Measurements from ENCODE around the gene ALX3. TPM values are rescaled to one million over a fixed set of nuclear protein-coding genes. Genes with fewer than 3 reads are reported as not detected.

ALX3 gene
- polyA plus RNA-seq, 3 donors = not detected

DNA sequence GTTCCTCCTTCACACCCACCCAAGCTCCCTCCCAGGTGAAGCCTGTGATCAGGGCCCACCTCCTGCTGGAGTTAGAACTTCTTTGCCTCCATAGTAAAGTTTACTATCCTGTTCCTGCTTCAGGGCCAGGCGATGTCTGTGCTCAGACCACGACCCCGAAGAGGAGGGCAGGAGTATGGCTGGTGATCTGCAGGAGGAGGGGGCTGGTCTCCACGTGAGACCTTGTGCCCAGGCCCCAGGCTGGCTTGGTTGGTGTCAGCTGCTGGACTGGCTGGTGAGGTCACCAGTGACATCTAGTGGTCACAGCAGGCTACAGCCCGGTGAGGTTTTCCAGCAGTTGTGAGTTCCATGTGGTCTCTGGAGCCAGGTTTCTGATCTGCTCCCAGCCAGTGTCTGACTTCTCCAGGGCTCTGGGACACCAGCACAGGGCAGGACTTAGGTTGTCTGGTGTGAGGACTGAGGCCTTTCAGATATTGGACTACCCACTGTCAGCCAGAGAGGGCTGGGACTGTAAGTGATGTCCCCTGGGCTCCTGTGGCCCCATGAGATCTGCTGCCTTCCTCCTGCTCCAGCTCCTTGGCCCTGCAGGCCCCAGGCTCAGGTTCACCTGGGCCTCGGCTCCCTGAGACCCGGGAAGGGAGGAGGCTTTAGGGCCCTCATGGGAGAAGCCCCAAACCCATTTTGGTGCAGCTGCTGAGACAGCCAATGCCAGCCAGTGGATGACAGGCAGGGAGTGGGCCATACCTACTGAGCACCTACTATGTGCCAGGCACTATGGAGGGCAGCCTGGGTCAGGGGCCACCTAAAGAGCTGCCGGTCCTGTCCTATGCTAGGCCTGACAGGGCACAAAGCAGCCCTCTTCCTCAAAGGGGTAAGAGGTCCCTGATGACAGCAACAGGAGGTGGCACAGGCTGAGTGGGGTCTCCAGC lies 35.8 kb upstream of the ALX3 start:
- no peak overlapping the region for H3K4me2 ChIP-seq (replicated peaks; ENCODE audit: extremely low read depth, low read length, poor library complexity, severe bottlenecking)
- TF ChIP-seq, protein P1, sequence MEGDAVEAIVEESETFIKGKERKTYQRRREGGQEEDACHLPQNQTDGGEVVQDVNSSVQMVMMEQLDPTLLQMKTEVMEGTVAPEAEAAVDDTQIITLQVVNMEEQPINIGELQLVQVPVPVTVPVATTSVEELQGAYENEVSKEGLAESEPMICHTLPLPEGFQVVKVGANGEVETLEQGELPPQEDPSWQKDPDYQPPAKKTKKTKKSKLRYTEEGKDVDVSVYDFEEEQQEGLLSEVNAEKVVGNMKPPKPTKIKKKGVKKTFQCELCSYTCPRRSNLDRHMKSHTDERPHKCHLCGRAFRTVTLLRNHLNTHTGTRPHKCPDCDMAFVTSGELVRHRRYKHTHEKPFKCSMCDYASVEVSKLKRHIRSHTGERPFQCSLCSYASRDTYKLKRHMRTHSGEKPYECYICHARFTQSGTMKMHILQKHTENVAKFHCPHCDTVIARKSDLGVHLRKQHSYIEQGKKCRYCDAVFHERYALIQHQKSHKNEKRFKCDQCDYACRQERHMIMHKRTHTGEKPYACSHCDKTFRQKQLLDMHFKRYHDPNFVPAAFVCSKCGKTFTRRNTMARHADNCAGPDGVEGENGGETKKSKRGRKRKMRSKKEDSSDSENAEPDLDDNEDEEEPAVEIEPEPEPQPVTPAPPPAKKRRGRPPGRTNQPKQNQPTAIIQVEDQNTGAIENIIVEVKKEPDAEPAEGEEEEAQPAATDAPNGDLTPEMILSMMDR (IDR thresholded peaks at IDR 0.05) = peak; percentile 89
- Mint-ChIP-seq H3K36me3 (no peaks in the 10 kb centered on the region), H3K27ac (no peak overlapping the region), H3K9me3 (no peaks in the 10 kb centered on the region), H3K4me3 (no peak overlapping the region), H3K27me3 (ENCODE audit: low read depth in 3 of 3) (peaks cover 8 to 25% (median 11%) of the 10 kb centered on the region in 3 donors), H3K4me1 (peaks cover 19% of the 10 kb centered on the region)
- no peak overlapping the region for H3K9ac ChIP-seq (ENCODE audit: insufficient read depth, low read length, poor library complexity, severe bottlenecking)
- 36% methylated on average over 8 of the region's 8 CpGs for WGBS (ENCODE audit: insufficient coverage)
- no peaks in the 10 kb centered on the region for H3K9me3 ChIP-seq (replicated peaks in 1 of 2; ENCODE audit: control insufficient read depth in 1 of 2, insufficient read depth in 1 of 2, low read length in 2 of 2)
- H3K36me3 ChIP-seq (replicated peaks in 1 of 2; ENCODE audit: control insufficient read depth in 1 of 2, insufficient read depth in 2 of 2, low read length in 2 of 2) = no peaks in the 10 kb centered on the region
- H2AFZ ChIP-seq (ENCODE audit: insufficient read depth, low read depth, low read length, poor library complexity, severe bottlenecking) = no peak overlapping the region
- no peaks in the 10 kb centered on the region for H3K27me3 ChIP-seq (ENCODE audit: control insufficient read depth in 2 of 2, insufficient read depth in 2 of 2, low read length in 2 of 2)
- H3K27ac ChIP-seq (ENCODE audit: low read depth in 1 of 2, low read length in 2 of 2) = no peak overlapping the region
- intact Hi-C loops (cut with micrococcal nuclease) = loop anchor here (1.0 to 5.0 kb wide), 2 partner anchors 49 to 52 kb away; no protein-coding TSS in a partner anchor
- no peaks in the 10 kb centered on the region for H3K79me2 ChIP-seq (ENCODE audit: insufficient read depth, low read length)
- H4K20me1 ChIP-seq (ENCODE audit: insufficient read depth, low read length) = no peaks in the 10 kb centered on the region
- H3K4me3 ChIP-seq (replicated peaks in 1 of 3; ENCODE audit: low read depth in 2 of 3, low read length in 3 of 3) = no peak overlapping the region
- DNase-seq = peak; percentile 43 to 63 (median 53)
- peaks cover 16 to 17% of the 10 kb centered on the region in 2 donors for H3K4me1 ChIP-seq (ENCODE audit: control insufficient read depth in 1 of 2, insufficient read depth in 2 of 2, low read length in 2 of 2)

DNA sequence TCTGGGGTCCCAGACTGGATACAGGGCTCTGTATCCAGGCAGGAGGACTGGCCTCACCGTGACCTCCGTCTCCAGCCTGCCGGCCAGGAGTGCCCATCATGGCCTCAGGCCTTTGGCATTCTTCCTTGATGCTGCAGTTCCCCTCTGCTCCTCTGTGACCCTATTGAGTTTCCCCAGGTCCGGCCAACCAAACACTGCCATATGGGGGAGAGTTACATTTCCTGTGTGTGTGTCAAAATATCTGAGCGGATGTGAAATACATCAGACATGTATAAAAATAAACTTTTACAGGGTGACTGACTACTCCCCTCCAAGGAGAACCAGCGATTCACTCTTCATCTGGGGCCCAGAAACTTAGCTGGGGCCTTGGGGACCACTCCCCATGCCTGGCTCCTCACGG lies 31.6 kb upstream of the ALX3 start:
- TF ChIP-seq, protein P1 (IDR thresholded peaks at IDR 0.05) = no peak
- H3K27me3 Mint-ChIP-seq (ENCODE audit: low read depth in 3 of 3) = peaks cover 1 to 3% (median 3%) of the 10 kb centered on the region in 3 donors
- intact Hi-C loops (cut with micrococcal nuclease) = no loop called here
- H3K4me3 Mint-ChIP-seq = peak overlapping the region in 1 of 2 donors; percentile 31
- Histone ChIP-seq H3K4me1 (ENCODE audit: control insufficient read depth in 1 of 2, insufficient read depth in 2 of 2, low read length in 2 of 2) (peaks cover 17 to 18% of the 10 kb centered on the region in 2 donors), H3K4me2 (replicated peaks; ENCODE audit: extremely low read depth, low read length, poor library complexity, severe bottlenecking) (peak overlapping the region; percentile 15), H3K27me3 (ENCODE audit: control insufficient read depth in 2 of 2, insufficient read depth in 2 of 2, low read length in 2 of 2) (no peaks in the 10 kb centered on the region), H3K9me3 (replicated peaks in 1 of 2; ENCODE audit: control insufficient read depth in 1 of 2, insufficient read depth in 1 of 2, low read length in 2 of 2) (no peaks in the 10 kb centered on the region), H3K27ac (ENCODE audit: low read depth in 1 of 2, low read length in 2 of 2) (no peak overlapping the region), H2AFZ (ENCODE audit: insufficient read depth, low read depth, low read length, poor library complexity, severe bottlenecking) (peak overlapping the region; percentile 75), H3K9ac (ENCODE audit: insufficient read depth, low read length, poor library complexity, severe bottlenecking) (peak overlapping the region; percentile 8), H3K4me3 (replicated peaks in 1 of 3; ENCODE audit: low read depth in 2 of 3, low read length in 3 of 3) (no peak overlapping the region), H4K20me1 (ENCODE audit: insufficient read depth, low read length) (no peaks in the 10 kb centered on the region), H3K79me2 (ENCODE audit: insufficient read depth, low read length) (no peaks in the 10 kb centered on the region), H3K36me3 (replicated peaks in 1 of 2; ENCODE audit: control insufficient read depth in 1 of 2, insufficient read depth in 2 of 2, low read length in 2 of 2) (no peaks in the 10 kb centered on the region)
- no peaks in the 10 kb centered on the region for H3K36me3 Mint-ChIP-seq
- WGBS (ENCODE audit: insufficient coverage) = 35% methylated on average over 5 of the region's 7 CpGs
- peak overlapping the region in 3 of 7 donors; percentile 11 to 64 (median 38) for H3K27ac Mint-ChIP-seq
- DNase-seq = peak in 1 of 3 donors; percentile 3
- H3K9me3 Mint-ChIP-seq = no peaks in the 10 kb centered on the region
- peaks cover 20% of the 10 kb centered on the region for H3K4me1 Mint-ChIP-seq
